Activated naive CD4-positive, alpha-beta T cell treated with anti-CD3 and anti-CD28 coated beads, Interleukin-2, amount 50 U/mL, for 72 hours (primary cell): ENCODE measurements around the gene NEXMIF. TPM values are rescaled to one million over a fixed set of nuclear protein-coding genes. Genes with fewer than 3 reads are reported as not detected.
"Not testable (repeated sequence)": the region's sequence is repeated elsewhere in the genome, so short reads cannot be mapped to it uniquely, and the experiment has no call there.

Source experiments
- ATAC-seq, 2 donors: fragments of 150-1000 bp; cut with Tn5 transposase; 2 replicates each; pipeline ENCODE4 v1.10.0; 2021; ENCODE audit warnings: mild to moderate bottlenecking in 2 of 2, moderate library complexity in 2 of 2
- DNase-seq, 2 donors: peaks; one replicate each; pipeline ENCODE4 v3.0.0; 2021 to 2022; ENCODE audit warnings: low spot score in 2 of 2
- H3K27ac Mint-ChIP-seq, 2 donors: one replicate each; pipeline ENCODE4 v1.8.0; 2022; ENCODE audit warnings: mild to moderate bottlenecking in 2 of 2, mixed read lengths in 2 of 2
- H3K36me3 Mint-ChIP-seq, 2 donors: one replicate each; pipeline ENCODE4 v1.8.0; 2022; ENCODE audit warnings: mixed read lengths in 2 of 2
- H3K9me3 Mint-ChIP-seq, 2 donors: one replicate each; pipeline ENCODE4 v1.8.0; 2022; ENCODE audit warnings: mixed read lengths in 2 of 2
- total RNA-seq, 2 donors: library from RNA; stranded (reverse); gene quantifications; one replicate each; pipeline ENCODE4 v1.2.3, GENCODE V29; 2022

Gene NEXMIF
- total RNA-seq, 2 donors from 2014 or later: 1.5 to 2.1 TPM

DNA sequence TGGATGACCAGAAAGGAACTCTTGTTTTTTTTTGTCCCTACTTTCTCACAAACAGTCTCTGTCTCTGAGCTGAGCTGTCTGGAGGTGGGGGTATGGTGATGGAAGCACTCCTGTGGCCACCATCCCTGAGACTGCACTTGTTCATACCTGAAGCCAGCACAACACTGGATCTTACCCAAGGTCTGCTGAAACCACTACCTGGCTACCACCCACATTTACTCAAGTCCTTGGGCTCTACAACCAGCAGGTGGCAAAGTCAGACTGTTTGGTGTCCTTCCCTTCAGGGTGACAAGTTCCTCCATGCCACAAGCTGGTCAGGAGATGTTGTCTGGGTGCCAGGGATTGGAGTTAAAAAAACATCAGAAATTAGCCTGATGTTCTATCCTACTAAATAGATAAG, 89.7 kb downstream of the NEXMIF start:
- DNase-seq (no peak), ATAC-seq (no peak)
- Mint-ChIP-seq H3K36me3 (peaks cover 0 to 5% of the 10 kb centered on the region in 2 donors), H3K9me3 (peaks cover 0 to 7% of the 10 kb centered on the region in 2 donors), H3K27ac (no peak overlapping the region)

DNA sequence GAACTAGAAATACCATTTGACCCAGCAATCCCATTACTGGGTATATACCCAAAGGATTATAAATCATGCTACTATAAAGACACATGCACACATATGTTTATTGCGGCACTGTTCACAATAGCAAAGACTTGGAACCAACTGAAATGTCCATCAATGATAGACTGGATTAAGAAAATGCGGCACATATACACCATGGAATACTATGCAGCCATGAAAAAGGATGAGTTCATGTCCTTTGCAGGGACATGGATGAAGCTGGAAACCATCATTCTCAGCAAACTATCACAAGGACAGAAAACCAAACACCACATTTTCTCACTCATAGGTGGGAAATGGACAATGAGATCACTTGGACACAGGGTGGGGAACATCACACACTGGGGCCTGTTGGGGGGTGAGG, 105.5 kb downstream of the NEXMIF start:
- not testable (repeated sequence) for DNase-seq, H3K36me3 Mint-ChIP-seq, H3K9me3 Mint-ChIP-seq, ATAC-seq, H3K27ac Mint-ChIP-seq

DNA sequence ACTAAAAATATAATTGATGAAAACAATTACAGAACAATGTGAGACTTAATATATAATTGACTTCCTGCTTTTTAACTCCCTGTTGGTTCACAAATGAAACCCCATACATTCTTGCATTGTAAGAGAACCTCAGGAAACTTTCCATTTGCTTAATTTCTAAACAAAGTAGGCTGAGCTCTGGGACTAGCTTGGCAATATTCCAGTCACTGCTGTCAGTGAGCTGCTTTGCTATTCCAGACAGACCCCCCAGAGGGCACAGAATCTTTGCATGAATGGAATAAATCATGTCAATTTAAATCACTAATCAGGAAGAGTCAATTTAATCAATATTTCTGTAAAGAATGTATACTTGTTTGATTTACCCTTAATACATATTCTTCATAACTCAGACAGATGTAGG, 110.6 kb downstream of the NEXMIF start:
- Mint-ChIP-seq H3K9me3 (no peaks in the 10 kb centered on the region), H3K36me3 (no peaks in the 10 kb centered on the region), H3K27ac (no peak overlapping the region)
- no peak for DNase-seq
- ATAC-seq: no peak

DNA sequence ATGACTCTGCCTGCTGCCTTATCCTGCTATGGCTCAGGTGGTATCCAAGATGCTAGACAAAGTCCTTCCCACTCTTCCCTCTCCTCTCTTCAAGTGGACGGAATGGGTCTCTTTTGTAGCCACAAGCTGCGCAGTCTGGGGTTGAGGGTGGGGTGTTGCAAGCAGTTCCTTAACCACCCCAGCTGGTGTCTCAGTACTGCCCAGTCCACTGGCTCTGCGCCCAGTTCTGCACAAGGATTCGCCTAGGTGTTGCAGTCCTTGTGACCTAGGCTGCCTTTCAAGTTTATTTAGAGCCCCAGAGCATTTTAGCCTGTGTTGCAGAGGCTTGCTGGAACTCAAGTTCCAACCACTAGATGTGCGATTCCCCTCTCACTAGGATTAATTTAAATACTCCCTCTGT, 120.7 kb downstream of the NEXMIF start:
- Mint-ChIP-seq H3K36me3 (no peaks in the 10 kb centered on the region), H3K9me3 (no peaks in the 10 kb centered on the region), H3K27ac (no peak overlapping the region)
- DNase-seq: no peak
- ATAC-seq: no peak

DNA sequence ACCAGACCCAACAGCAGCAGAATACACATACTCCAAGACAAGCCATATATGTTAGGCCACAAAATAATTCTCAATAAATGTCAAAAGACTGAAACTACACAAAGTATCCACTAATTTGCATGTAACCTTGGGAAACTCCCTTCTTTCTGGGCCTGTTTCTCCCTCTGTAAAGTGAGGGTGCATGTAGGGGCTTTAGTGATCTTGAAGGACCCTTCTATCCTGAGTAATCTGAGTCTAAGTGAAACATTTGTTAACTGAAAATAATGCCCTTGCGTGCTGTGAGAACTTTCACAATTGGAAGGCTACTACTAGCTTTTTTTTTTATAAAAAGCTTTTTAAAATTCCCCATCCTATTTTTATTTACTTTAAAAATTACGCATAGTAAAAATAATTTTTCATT, 125.2 kb downstream of the NEXMIF start:
- Mint-ChIP-seq H3K36me3 (no peaks in the 10 kb centered on the region), H3K27ac (no peak overlapping the region), H3K9me3 (no peaks in the 10 kb centered on the region)
- DNase-seq (no peak), ATAC-seq (no peak)

DNA sequence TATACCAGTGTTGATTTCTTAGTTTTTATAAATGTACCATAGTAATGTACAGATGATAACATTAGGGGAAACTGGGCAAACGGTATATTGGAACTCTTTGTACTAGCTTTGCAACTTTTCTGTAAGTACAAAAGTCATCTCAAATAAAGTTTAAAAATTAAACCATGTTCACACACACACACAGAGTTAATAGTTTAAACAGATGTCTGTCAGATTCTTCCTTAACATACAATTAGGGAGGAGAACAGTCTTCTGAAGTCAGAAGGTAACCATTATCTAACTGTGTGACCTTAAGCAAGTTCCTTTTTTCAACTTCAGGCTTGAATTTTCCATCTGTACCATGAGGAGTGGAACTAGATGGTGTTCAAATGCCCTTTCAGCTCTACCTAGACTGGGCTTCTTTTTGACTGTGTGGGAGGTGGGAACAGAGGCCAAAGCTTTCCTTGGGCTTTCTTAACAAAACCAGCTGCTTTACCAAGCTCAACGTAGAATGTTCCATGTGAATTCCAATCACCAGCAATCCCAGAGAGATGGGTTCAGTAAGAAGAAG, 127.8 kb downstream of the NEXMIF start:
- DNase-seq (no peak), ATAC-seq (no peak)
- Mint-ChIP-seq H3K27ac (no peak overlapping the region), H3K36me3 (no peaks in the 10 kb centered on the region), H3K9me3 (no peaks in the 10 kb centered on the region)

DNA sequence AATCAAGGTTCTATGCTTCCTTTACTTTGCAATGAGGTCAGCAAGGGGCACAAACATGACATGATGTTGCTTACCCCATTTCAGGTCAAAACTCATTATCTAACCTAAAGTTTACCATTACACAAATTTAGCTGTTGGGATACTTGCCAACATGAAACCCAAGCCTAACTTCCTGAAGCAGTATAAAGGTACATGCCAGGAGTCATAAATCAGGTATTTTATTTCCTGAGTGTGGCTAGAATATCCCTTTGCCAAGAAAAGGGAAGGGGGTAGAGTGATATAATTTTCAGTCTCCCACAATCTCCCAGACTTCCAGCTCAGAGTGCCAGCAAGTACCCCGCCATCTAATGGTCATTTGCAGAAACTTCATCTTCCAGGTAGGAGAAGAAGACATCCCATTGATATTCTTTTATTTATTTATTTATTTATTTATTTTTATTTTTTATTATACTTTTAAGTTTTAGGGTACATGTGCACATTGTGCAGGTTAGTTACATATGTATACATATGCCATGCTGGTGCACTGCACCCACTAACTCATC, 136.6 kb downstream of the NEXMIF start:
- no peak for ATAC-seq
- Mint-ChIP-seq H3K9me3 (no peaks in the 10 kb centered on the region), H3K36me3 (no peaks in the 10 kb centered on the region), H3K27ac (no peak overlapping the region)
- no peak for DNase-seq

DNA sequence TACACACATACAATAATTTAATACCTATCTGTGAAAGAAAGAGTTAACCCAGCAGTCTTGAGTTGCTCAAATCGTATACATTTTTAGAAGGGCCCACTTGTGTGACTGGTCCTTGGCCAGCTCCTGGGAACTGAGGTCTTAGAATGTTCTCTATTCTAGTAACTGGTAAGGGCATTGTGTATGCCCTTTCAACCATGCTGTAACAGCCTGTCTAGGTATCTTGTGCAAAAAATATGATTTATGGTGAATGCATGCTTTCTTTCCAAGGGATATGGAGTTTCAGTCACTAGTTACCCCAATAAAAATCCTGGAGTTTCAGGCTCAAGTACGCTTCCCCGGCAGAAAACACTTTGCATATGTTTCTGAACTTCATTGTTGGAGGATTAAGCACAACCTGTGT, 140.6 kb downstream of the NEXMIF start:
- no peaks in the 10 kb centered on the region for H3K9me3 Mint-ChIP-seq
- no peak overlapping the region for H3K27ac Mint-ChIP-seq
- DNase-seq (no peak), ATAC-seq (no peak)
- no peaks in the 10 kb centered on the region for H3K36me3 Mint-ChIP-seq

DNA sequence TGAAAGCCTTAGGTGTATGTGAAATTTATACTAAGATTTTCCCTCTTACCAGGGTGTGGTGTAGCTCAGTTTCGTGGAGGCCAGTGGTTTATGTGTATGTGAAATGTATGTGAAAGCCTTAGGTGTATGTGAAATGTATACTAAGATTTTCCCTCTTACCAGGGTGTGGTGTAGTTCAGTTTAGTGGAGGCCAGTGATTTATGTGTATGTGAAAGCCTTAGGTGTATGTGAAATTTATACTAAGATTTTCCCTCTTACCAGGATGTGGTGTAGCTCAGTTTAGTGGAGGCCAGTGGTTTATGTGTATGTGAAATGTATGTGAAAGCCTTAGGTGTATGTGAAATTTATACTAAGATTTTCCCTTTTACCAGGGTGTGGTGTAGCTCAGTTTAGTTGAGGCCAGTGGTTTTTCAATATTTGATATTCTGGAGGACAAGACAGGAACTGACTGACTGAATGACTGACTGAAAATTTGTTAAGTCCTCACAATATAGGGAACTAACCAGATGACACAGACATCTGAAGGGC, 143.7 kb downstream of the NEXMIF start:
- ATAC-seq (peak; percentile 44 to 81), DNase-seq (no peak)
- Mint-ChIP-seq H3K27ac (no peak overlapping the region), H3K36me3 (no peaks in the 10 kb centered on the region), H3K9me3 (no peaks in the 10 kb centered on the region)

DNA sequence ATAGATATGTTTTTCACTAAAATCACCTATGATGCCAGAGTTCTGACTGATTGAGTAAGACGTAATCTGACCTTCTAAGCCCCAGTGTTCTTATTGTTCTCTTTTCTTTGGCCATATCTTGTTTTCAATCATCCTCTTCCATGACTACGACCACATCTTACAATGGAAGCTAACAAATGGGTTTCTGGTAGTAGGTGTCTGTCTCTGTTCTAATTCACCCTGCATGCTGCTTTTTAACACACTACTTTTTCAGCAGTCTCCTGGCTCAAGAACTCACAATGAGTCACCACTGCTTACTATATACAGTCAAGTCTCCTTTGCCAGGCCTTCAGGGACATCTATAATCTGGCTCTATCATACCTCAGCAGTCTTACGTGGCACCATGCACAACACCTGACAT, 146.1 kb downstream of the NEXMIF start:
- no peak overlapping the region for H3K27ac Mint-ChIP-seq
- ATAC-seq (no peak), DNase-seq (no peak)
- H3K36me3 Mint-ChIP-seq: no peaks in the 10 kb centered on the region
- no peaks in the 10 kb centered on the region for H3K9me3 Mint-ChIP-seq

DNA sequence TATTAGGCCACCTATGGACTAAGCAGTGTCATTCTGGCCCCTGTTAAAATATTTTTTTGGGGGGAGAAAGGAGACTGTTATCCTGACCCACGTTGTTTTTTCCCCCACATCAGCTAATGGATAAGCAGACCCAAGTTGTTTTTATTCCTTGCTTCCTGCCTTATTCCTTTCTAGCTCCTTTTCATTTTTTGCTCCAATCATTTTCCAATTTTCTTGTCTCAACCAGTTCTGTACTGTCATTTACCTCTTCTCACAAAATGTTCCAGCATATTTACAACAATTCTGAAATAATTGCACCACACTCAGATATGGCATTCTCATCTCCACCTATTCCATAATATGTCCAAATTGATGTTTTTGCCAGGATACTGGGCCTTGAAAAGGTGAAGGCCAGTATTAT, 150.3 kb downstream of the NEXMIF start:
- ATAC-seq (no peak), DNase-seq (no peak)
- H3K36me3 Mint-ChIP-seq: no peaks in the 10 kb centered on the region
- no peak overlapping the region for H3K27ac Mint-ChIP-seq
- H3K9me3 Mint-ChIP-seq: no peaks in the 10 kb centered on the region

DNA sequence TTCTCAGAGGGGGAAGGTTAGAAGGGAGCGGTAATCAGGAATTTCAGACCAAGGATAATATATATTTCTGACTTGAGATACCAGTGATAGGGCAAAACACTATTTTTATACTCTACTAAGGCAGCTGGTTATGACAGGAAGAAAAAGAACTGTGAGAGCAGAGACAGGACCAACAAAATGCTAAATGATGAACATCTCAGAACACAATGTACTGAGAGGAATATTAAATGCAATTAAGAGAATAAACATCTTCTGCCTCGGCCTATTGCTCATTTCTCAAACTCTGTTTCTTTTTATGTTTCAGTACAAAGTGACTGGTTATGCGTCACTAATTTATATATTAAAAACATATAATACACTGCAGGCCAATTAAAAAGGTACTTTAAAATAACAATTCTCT, 188.8 kb downstream of the NEXMIF start:
- no peaks in the 10 kb centered on the region for H3K9me3 Mint-ChIP-seq
- DNase-seq: no peak
- ATAC-seq: no peak
- H3K27ac Mint-ChIP-seq: no peak overlapping the region
- no peaks in the 10 kb centered on the region for H3K36me3 Mint-ChIP-seq

DNA sequence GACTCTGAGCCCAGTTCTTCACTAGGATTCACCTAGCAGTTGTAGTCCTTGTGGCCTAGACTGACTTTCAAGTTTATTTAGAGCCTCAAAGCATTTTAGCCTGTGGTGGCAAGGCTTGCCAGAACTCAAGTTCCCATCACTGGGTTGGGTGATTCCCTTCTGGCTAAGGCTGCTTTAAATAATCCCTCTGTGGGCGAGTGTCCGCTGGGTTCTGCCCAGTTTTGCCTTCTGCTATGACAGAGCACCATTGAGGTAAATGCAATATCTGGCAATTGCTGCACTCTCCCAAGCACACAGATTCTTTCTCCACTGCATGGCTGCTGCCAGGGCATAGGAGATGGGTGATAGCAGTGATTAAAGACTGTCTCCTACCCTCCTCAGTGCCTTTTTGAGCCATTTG, 220.0 kb downstream of the NEXMIF start:
- DNase-seq: no peak
- H3K36me3 Mint-ChIP-seq: no peaks in the 10 kb centered on the region
- no peaks in the 10 kb centered on the region for H3K9me3 Mint-ChIP-seq
- no peak overlapping the region for H3K27ac Mint-ChIP-seq
- no peak for ATAC-seq

DNA sequence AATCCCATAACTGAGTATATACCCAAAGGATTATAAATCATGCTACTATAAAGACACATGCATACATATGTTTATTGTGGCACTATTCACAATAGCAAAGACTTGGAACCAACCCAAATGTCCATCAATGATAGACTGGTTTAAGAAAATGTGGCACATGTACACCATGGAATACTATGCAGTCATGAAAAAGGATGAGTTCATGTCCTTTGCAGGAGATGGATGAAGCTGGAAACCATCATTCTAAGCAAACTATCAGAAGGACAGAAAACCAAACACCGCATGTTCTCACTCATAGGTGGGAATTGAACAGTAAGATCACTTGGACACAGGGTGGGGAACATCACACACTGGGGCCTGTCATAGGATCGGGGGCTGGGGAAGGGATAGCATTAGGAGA, 223.9 kb downstream of the NEXMIF start:
- DNase-seq, H3K27ac Mint-ChIP-seq, ATAC-seq, H3K9me3 Mint-ChIP-seq, H3K36me3 Mint-ChIP-seq: not testable (repeated sequence)

DNA sequence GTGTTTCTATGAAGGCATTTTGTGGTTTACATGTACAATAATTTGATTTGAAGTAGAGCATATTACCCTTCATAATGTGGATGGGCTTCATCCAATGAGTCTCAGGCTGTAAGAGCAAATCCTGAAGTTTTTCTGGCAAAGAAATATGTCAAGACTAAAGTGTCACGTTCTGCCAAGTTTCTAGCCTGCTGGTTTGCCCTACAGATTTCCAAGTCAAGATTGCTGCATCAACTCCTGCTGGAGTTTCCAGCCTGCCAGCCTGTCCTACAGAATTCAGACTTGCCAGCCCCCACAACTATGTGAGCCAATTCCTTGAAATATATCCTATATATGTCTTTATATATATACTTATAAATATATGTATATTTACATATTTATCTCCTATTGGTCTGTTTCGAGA, 240.8 kb downstream of the NEXMIF start:
- H3K36me3 Mint-ChIP-seq: no peaks in the 10 kb centered on the region
- H3K27ac Mint-ChIP-seq: no peak overlapping the region
- no peak for DNase-seq
- no peak for ATAC-seq
- H3K9me3 Mint-ChIP-seq: peaks cover 0 to 7% of the 10 kb centered on the region in 2 donors
